Anterior cingulate cortex (tissue), 58 donors: ENCODE measurements around the gene TMX2.

Experiments used
- DNase-seq, 58 donors: peaks; one replicate each; lab custom pipeline; 2025; lab: John Stamatoyannopoulos, UW

TMX2 gene

DNA sequence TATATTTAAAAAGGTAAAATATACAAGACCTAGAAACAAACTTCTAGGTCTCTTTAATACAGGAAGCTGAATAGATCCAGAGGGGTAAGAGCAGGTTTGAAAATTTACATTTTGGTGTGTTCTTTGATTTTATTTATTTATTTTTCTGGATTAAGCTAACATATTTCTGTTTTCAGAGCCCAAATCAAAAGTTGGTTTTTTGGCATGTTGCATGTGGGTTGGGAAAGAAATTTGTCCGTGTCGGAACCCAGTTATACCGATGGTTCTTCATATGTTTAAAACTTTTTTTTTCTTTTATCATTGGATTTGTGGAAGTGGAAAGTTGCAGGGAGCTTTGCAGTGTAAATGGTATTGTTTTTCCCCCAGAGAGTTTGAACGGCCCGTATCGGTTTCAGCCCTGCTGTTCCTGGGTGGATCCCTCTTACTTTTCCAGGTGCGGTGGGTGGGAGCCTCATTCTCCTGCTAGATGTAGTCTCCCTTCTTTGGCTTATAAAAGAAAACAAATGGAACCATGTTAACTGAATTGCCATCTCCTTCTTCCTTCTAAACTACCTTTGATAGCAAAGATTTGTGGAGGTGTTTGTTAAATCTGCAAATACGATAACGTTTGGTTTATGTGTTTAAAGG, 50.0 kb downstream of the TMX2 start:
- DNase-seq: no peak

DNA sequence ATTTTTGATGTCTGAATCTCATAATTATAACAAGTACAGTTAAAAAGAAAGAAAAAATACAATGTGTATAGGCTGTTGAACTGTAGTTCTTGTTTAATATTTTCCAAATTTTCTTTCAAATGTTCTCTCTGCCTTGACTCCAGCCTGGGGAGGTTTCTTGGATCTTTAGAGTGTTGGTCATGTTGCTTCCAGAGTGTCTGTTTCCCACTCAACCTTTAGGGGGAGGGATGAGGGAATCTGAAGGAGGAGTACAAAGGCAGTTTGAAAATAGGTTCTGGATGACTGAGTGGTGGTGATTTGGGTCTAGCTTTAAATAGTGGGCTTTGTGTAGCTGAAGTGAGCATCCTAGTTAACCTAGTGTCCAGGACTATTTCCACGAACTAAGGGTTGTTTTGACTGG, 51.2 kb downstream of the TMX2 start:
- DNase-seq: peak in 3 of 58 donors; percentile 24 to 29 (median 27)

GRCh38 chr11:57764021-57764420, 51.6 kb downstream of the TMX2 start:
- no peak for DNase-seq

DNA sequence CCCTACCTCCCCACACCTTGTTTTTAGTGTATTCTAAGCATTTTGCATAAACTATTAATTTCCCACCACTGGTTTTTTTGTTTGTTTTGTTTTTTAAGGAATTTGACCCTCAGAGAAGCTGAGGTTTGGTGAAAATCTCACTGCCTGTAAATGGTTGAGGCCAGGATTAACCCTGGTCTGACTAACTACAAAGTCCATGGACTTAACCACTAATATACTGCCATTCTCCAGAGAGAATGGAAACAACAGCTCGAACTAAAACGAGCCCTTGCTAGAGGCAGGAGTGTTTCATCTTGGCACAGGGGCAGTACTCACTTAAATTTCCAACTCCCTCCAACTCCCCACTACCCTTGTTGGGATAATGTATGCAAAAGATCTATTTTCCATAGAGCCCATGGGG, 52.2 kb downstream of the TMX2 start:
- DNase-seq: no peak

DNA sequence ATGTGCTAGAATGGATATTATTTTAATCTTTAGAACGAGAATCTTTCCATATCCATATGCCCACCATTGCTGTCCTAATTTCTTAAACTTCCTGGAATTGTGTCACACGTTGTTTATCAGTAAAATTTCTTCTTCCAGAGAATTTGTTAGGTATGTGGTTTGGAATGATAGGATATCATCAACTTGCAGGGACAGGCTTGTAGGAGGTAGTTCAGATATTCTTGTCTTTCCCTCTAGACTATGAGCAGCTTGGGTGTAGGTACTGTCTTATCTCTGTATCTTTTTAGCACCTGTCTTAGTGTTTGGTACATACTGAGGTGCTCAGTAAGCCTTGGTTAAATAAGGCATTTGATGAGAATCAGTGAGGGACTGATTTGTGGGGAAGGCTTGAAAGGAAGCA, 52.6 kb downstream of the TMX2 start:
- DNase-seq: no peak

GRCh38 chr11:57770793-57771192, 58.4 kb downstream of the TMX2 start:
- DNase-seq: no peak

GRCh38 chr11:57771365-57771764, 59.0 kb downstream of the TMX2 start:
- DNase-seq: no peak

- no peak for DNase-seq
Observed at GRCh38 chr11:57772562-57772961, 60.2 kb downstream of the TMX2 start.

DNA sequence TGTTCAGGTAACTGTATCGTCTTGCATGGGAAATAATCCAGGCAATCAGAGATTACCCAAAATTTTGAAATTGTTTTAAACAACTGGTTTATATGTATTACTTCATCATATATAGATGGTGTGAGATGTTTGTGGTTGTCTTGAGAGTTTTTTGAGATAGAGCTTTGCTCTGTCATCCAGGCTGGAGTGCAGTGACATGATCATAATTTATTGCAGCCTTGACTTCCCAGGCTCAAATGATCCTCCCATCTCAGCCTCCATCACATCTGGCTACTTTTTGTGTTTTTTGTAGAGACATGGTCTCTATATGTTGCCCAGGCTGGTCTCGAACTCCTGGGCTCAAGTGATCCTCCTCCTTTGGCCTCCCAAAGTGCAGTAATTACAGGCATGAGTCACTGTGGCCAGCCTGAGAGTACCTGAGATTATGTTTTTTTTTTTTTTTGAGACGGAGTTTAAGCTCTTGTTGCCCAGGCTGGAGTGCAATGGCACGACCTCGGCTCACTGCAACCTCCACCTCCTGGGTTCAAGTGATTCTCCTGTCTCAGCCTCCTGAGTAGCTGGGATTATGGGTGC, 60.7 kb downstream of the TMX2 start:
- no peak for DNase-seq

DNA sequence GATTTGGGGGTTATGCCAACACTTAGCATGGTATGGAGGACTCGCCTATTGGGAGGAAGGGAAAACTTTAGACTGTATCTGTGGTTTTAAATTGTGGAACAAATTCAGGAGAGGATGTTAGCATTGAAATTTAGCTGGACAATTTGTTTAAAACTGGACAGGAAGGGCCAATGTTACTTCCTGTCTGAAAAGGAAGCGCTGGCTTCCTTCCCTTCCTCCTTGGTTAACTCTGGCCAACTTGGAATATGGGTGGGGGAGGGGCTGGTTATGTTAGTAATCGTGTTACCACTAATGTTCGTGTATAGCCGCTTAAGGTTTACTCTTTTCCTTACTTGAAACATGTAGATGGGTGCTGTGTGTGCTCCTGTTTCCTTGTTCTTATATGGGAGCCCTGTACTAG, 63.1 kb downstream of the TMX2 start:
- no peak for DNase-seq

DNA sequence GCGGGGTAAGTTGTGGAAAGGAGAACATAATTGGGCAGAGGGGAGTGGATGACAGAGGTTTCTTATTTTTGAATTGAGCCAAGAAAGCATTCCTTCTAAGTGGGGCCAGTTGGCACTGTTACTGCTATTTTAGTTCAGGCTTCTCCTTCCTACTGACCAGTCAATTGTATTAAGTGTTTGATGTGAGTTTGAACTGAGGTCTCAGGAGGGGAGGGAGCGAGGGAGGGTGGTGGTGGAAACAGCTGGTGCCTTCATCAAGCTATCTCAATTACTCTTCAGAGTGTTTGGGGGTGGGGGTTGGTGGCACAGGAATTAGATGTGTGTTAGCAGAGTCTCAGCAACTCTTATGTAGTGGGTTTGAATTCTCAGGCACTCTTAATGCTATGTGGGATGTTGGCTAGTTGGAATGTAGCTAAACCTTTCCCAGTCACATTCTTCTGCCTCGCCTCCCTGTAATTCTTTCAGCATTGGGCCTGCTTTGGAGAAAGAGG, 63.7 kb downstream of the TMX2 start:
- no peak for DNase-seq

- DNase-seq: no peak
Observed at GRCh38 chr11:57776577-57777210, 64.3 kb downstream of the TMX2 start.

- DNase-seq: peak in 1 of 58 donors; percentile 12
Observed at GRCh38 chr11:57777969-57778317, 65.5 kb downstream of the TMX2 start.

GRCh38 chr11:57778318-57779037, 66.1 kb downstream of the TMX2 start:
- DNase-seq: peak in 55 of 58 donors; percentile 18 to 87 (median 69)

- DNase-seq: peak in 30 of 58 donors; percentile 14 to 80 (median 37)
Observed at GRCh38 chr11:57779276-57779675, 66.9 kb downstream of the TMX2 start.

DNA sequence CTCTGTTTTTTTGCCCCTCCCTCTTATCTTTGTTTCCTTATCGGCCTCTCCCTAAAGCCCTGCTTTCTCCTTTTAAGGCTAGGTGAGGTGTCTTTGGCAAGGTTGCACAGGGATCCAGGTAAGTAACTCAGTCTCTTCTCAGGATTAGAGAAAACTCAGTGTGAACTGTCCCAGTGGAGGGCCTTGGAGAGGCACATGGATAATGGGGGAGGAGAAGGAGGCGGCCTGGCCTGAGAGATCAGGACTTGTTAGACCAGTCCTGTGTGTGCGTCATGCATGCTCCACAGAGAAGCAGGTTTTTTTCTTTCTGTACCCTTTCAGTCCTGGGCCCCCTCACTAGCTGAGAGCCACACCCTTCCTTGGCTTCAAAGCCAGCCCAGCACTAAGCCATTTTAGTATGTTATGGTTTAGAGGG, 69.1 kb downstream of the TMX2 start:
- no peak for DNase-seq

DNA sequence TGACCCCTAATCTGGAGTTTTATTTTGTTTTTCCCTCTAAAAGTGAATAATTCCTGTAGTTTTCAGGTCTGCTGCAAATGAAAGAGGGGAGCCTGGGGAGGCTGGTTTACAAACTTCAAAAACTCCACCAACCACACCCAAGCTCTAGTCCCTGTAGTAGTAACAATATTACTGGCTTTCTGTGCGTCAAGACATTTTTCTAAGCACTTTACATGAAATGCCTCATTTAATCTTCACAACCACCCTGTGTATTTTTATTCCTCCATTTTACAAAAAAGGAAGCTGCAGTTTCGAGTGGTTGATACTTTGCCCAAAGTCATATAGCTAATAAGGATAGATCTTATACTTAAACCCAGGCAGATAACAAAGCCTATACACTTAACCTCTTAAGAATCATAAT, 72.7 kb downstream of the TMX2 start:
- no peak for DNase-seq

DNA sequence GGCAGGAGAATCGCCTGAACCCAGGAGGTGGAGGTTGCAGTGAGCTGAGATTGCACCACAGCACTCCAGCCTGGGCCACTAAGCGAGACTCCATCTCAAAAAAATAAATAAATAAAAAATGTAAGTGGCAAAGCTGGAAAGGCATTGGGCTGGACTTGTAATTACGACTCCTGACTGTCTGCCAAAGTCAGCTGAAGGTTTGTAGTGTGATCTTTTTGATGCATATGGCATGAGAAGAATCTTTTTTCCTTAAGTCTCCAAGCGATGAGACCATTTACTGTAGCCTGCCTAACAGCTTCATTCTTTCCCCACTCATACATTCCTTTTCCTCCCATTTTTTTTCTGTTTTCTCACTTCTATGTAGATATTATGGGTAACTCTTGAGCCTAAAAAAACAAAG, 74.0 kb downstream of the TMX2 start:
- no peak for DNase-seq

- DNase-seq: no peak
Observed at GRCh38 chr11:57787006-57787604, 74.7 kb downstream of the TMX2 start.

DNA sequence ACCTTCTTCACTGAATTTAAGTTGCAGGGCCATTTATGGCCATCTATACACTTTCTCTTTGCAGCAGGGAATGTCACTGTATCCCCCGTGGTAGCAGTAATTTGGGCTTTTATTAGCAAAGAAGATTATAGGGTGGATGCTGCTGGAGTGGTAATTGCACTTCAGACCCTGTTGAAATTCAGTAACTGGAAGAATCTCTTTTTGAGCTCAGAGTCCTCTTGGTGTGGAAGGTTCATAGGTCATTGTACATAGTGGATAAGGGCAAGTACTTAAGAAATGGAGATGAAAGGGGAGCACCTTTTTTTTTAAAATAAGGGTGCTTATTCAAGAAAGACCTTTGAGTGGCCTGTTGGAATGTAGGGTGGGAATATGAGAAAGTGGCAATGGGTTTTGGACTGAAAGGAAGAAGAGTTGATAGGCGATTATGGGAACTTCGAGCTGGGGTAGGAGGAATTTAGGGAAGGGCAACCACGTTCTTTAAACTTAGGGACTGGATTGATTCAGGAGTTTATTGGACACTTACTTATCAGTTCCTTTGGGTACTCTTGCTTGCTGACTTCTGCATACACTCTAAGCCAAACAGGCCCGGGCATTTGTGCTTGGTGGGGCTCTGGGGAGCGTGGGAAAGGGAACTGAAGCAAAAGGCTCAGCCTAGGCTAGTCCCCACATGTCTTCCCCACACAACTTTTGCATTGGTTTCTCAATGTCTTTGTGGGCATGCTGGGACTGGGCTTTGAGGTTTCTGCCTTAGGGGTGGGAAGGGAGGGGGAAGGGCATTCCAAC, 75.7 kb downstream of the TMX2 start:
- peak in 11 of 58 donors; percentile 10 to 52 (median 21) for DNase-seq
